TTC549 (cell line): Measurements from ENCODE around the gene OXTR.

Experiments used
- FAIRE-seq: peaks from 2 replicates; lab custom pipeline; 2012; peaks lifted over from hg19 to GRCh38; lab: Jason Lieb, UNC

Gene OXTR

GRCh38 chr3:8709801-8710507 lies 59.5 kb downstream of the OXTR start:
- FAIRE-seq: no peak

GRCh38 chr3:8709287-8709686 lies 60.1 kb downstream of the OXTR start:
- FAIRE-seq: no peak

GRCh38 chr3:8705575-8705974 lies 63.8 kb downstream of the OXTR start:
- FAIRE-seq: no peak

- no peak for FAIRE-seq
These were observed 66.9 kb downstream of the OXTR start for GRCh38 chr3:8702560-8702959.
